ENCODE data around the gene BTBD9. TPM values are rescaled to one million over a fixed set of nuclear protein-coding genes. Genes with fewer than 3 reads are reported as not detected.
"Not testable (repeated sequence)": the region's sequence is repeated elsewhere in the genome, so short reads cannot be mapped to it uniquely, and the experiment has no call there.

The BTBD9 gene
- total RNA-seq, 1 experiment from 2014 or later, result 7.1 TPM

- DNase-seq (ENCODE audit: low spot score), result no peak
These were observed 251.8 kb downstream of the BTBD9 start for GRCh38 chr6:38387971-38388370.

DNA sequence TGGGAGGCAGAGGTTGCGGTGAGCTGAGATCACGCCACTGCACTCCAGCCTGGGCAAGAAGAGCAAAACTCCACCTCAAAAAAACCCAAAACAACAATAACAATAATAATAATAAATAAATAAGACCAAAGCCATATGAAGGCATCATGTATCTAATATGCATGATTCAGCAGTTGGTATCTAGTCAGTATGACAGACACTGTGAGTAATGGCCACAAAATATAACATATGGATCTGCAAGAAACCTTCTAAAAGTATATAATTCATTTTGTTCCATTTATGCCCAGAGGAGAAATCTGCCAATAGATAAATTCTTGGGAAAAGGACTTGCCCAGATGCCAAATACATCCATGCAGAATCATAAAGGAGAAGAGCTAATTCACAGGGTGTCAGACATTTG is 252.3 kb downstream of the BTBD9 start:
- no peak for DNase-seq (ENCODE audit: low spot score)

GRCh38 chr6:38378801-38379200 is 260.9 kb downstream of the BTBD9 start:
- DNase-seq (ENCODE audit: low spot score), result no peak

DNA sequence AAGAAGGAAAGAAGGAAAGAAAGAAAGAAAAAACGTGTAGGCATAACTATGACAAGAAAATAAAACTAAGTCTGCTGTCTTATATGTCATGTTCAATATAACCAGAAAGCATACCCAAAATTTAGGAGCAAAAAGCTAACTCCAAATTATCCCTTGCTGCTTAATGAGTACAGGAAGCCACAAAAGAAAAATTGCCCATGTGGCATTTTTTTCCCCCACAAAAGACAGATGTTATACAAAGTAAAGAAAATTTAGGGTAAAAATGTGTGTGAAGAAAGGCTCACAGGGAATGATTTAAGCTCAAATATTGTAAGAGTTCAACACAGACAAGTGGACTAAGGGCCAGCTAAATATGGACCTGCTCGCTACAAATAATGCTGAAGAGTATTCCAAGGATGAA is 263.8 kb downstream of the BTBD9 start:
- DNase-seq (ENCODE audit: low spot score), result no peak

- no peak for DNase-seq (ENCODE audit: low spot score)
These were observed 264.4 kb downstream of the BTBD9 start for GRCh38 chr6:38375341-38375740.

DNA sequence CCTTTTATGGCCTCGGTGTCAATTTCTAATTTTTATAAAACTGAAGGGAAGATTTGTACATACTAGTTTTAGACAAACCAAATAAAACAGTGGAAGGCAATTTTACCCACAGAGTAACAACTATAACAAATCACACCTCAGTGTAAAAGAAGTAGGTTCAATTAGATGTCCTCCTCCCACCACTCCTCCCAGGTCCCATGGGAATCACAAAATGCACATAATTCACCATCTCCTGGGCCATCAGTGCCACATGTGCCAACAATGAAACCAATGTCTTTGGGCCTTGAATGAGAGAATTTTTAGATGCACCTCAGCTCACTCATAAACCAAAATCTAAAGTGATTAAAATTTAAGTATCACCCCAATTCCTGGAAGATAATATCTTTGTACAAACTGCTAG is 267.8 kb downstream of the BTBD9 start:
- no peak for DNase-seq (ENCODE audit: low spot score)

GRCh38 chr6:38370653-38371601 is 268.8 kb downstream of the BTBD9 start:
- DNase-seq (ENCODE audit: low spot score), result no peak

DNA sequence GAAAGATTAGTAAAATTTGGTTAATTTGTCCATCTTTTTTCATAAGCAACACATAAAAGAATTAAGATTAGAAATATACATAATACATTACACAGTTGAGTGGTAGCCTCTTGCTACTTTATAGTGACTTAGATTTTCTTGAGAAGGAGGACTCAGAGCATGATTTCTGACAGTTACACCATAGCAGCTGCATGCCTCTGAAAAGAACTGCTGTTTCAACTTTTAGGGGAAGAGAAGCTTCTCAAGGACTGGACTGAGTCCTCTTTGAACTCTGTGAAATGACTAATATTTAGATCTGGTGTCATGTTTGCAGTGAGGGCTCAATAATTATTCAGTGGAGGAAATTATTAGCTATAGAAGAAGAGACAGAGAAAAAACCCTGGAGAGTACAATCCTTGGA is 272.5 kb downstream of the BTBD9 start:
- DNase-seq (ENCODE audit: low spot score), result no peak

- DNase-seq (ENCODE audit: low spot score), result no peak
These were observed 273.5 kb downstream of the BTBD9 start for GRCh38 chr6:38366234-38366633.

DNA sequence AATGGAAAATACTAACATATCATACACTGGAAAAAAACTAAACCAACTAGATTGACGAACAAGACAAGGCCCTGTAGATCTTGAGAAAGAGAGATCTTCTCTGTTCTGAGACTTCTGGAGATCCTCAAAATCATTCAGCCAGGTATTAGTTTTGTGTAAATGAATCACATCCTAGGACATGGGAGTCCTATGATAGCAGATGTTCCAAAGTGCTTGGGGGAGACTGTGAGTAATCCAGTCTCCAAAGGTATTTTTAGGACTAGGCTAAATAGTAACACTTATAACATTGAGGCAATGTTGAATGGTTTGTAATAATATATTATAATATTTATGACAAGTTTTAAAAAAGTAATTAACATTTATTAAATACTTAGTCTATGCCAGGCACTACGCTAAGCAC is 275.0 kb downstream of the BTBD9 start:
- no peak for DNase-seq (ENCODE audit: low spot score)

DNA sequence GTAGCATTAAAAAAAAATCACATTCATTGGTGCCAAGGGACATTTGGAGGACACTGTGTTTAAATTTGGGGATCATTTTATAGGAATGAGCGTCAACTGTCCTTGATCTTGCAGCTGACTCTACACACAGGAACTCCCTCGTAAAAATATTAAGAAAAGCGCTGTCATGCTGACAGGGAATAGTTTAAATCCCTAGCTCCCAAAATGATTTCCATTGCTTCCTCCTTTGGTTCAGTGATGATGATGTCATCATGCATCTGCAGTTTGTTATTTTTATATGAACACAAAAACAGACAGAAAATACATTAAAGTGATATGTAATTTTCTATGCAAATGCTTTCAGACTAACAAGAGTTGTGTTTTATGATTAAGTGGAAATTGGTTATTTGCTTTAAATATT is 275.6 kb downstream of the BTBD9 start:
- no peak for DNase-seq (ENCODE audit: low spot score)

DNA sequence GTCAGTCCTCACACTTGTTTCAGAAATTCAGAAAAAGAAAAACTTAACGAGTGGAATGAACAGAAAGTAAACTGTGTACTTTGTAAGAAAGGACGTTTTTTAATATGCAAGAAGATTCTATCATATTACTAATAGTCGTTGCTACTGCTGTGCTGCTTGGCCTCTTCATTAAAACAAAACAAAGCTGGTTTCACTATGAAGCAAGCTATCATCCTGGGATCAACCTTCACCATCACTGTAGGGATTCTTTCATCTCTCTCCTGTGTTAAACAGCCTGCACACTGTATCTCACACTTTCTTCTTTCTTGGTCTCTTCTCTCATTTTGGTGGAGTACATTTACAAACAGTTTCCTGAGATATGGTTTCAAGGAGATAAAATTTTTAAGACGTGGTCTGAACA is 284.2 kb downstream of the BTBD9 start:
- DNase-seq (ENCODE audit: low spot score), result no peak

DNA sequence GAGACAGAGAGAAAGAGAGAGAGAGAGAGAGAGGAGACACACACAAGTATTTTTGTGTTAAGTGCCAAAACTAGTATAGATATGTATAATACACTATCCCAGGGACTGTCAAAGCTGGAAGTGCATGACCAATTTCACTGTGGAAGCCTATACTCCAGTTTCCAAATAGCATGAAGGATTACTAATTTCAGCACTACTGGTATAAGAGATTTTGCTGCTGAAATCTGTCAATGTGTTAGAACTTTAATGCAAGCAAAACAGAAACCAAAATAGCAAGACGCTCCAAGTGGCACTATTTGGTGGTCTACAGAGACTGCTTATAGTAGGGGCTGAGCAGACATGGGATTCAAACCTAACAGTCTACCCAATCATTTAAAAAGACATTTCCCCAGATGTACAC is 284.8 kb downstream of the BTBD9 start:
- DNase-seq (ENCODE audit: low spot score), result no peak

DNA sequence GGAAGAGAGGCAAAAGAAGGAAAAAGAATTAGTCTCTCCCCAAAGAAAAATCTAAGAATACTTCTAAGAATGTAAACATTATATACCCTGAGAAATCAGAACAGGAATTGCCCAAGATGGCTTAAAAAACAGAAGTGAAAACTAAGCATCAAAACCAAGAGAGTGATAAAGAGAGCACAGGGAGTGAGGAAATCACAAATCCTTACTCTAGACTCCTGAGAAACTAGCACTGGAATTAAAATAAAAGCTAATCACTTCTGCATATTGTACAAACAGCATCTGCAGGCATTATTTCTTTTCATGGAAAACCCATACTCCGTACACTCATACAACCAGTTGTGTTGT is 285.7 kb downstream of the BTBD9 start:
- no peak for DNase-seq (ENCODE audit: low spot score)

- no peak for DNase-seq (ENCODE audit: low spot score)
These were observed 286.3 kb downstream of the BTBD9 start for GRCh38 chr6:38353310-38354036.

- no peak for DNase-seq (ENCODE audit: low spot score)
These were observed 287.1 kb downstream of the BTBD9 start for GRCh38 chr6:38352636-38353035.

DNA sequence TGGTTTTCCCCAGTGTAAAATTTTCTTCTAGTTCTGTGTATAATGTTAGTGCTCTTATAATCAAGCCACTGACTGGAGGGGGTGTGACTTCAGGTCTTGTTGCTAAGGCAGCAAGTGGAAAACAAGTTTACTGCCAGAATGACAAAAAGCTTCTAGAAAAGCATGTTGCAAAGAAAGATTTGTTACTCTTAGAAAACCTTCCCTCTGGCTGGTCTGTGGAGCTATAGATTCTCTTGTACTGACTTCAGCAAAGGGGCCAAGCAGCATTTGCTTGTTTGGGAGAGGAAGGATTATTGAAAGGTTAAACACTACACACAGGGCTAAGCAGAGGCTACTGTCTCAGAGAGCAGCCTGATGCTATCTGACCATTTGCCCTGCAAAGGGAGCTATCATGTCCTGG is 288.8 kb downstream of the BTBD9 start:
- DNase-seq (ENCODE audit: low spot score), result no peak

- DNase-seq (ENCODE audit: low spot score), result no peak
These were observed 289.5 kb downstream of the BTBD9 start for GRCh38 chr6:38350220-38350619.

DNA sequence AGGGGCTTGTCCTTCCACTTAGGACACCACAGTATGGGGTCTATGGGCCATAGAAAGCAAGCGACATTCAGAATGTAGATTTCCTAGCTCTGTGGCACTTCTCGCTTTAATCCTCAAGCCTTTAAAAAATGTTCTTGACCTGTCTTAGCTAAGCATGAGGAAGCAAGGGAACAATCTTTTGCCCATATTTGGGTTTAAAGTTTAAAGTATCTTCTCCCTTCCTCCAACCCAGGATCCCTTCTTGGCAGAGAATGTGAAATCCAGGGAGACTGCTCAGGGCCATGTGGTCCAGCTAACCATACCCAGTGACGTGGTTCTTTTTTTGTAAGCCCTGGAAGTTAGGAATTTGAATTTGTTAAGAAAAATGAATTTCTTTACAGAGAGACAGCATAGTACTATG is 289.9 kb downstream of the BTBD9 start:
- DNase-seq (ENCODE audit: low spot score), result peak; percentile 38

GRCh38 chr6:38349221-38349620 is 290.5 kb downstream of the BTBD9 start:
- no peak for DNase-seq (ENCODE audit: low spot score)

GRCh38 chr6:38348371-38348770 is 291.4 kb downstream of the BTBD9 start:
- DNase-seq (ENCODE audit: low spot score), result no peak

DNA sequence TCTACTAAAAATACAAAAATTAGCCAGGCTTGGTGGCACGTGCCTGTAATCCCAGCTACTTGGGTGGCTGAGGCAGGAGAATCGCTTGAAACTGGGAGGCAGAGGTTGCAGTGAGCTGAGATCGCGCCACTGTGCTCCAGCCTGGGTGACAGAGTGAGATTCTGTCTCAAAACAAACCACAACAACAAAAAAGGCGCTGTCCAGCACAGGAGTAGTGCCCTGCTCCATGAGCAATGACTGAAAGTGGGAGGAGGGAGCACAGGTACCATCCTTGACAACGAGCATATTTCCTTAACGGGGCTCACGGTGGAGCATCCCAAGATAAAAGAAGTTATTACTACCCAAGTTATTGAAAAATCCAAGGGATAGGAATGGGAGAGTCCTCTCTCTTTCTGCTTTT is 291.9 kb downstream of the BTBD9 start:
- not testable (repeated sequence) for DNase-seq (ENCODE audit: low spot score)
